GM12878 (cell line): Measurements from ENCODE around the gene ADCY5. TPM values are rescaled to one million over a fixed set of nuclear protein-coding genes. Genes with fewer than 3 reads are reported as not detected.

Experiments used
- ATAC-seq: fragments of 200-7000 bp; cut with Tn5 transposase; 3 replicates; pipeline ENCODE4 v1.9.1; 2020; ENCODE audit warnings: mild to moderate bottlenecking, moderate library complexity
- BruUV-seq: library from RNA; stranded (reverse); fragments of 400-500 nt; replicated peaks from 2 replicates; lab custom pipeline; 2021; lab: Mats Ljungman, UMichigan
- CTCF ChIA-PET: fragments of 300-600 bp; sonication (Branson Sonifier 250); formaldehyde crosslinking; extraction: SDS; loops from one replicate; lab custom pipeline; 2021; ENCODE audit warnings: inconsistent platforms; lab: Yijun Ruan, JAX
- POLR2A ChIA-PET: fragments of 350-600 bp; formaldehyde crosslinking; extraction: SDS; loops from one replicate; lab custom pipeline; 2021; ENCODE audit warnings: inconsistent platforms; lab: Charles Lee
- RAD21 ChIA-PET: fragments of 300-600 bp; sonication (Branson Sonifier 250); formaldehyde crosslinking; loops from one replicate; lab custom pipeline; 2023; ENCODE audit warnings: antibody characterized with exemption; ENCODE audit not compliant: unreplicated experiment; lab: Charles Lee
- SMC1A ChIA-PET: fragments of 300-600 bp; sonication (Branson Sonifier 250); formaldehyde crosslinking; loops from one replicate; lab custom pipeline; 2023; ENCODE audit not compliant: unreplicated experiment, uncharacterized antibody; lab: Charles Lee
- DNase-seq: peaks from one replicate; pipeline ENCODE4 v3.0.0-alpha.2; 2011; ENCODE audit warnings: low read depth, low spot score
- FAIRE-seq: peaks from 3 replicates; lab custom pipeline; 2011; peaks lifted over from hg19 to GRCh38; lab: Jason Lieb, UNC
- H2AFZ ChIP-seq: 2 replicates; pipeline ENCODE4 v1.6.0; 2011; ENCODE audit warnings: low read depth, low read length, control low read depth; ENCODE audit not compliant: control insufficient read depth
- H3K27ac ChIP-seq: 2 replicates; pipeline ENCODE4 v1.5.1; 2011; ENCODE audit warnings: control low read depth; ENCODE audit not compliant: control insufficient read depth, insufficient read depth
- H3K27me3 ChIP-seq, 2 experiments: replicated peaks in 1 of 2; 2 replicates each; pipeline versions ENCODE4 v1.6.0 to v1.6.1; 2011; ENCODE audit warnings: low read length in 1 of 2; ENCODE audit not compliant: control insufficient read depth in 2 of 2, insufficient read depth in 2 of 2
- H3K36me3 ChIP-seq, 2 experiments: 2 replicates each; pipeline ENCODE4 v1.5.1; 2011; ENCODE audit warnings: low read length in 1 of 2; ENCODE audit not compliant: control insufficient read depth in 2 of 2, insufficient read depth in 2 of 2
- H3K4me1 ChIP-seq: 2 replicates; pipeline ENCODE4 v1.6.1; 2011; ENCODE audit warnings: mild to moderate bottlenecking, low read length, moderate library complexity, mixed read lengths; ENCODE audit not compliant: control insufficient read depth, insufficient read depth
- H3K4me2 ChIP-seq: 2 replicates; pipeline ENCODE4 v1.6.0; 2011; ENCODE audit warnings: control low read depth; ENCODE audit not compliant: control insufficient read depth, insufficient read depth
- H3K4me3 ChIP-seq: fragments of 200-600 bp; sonication (generic); 2 replicates; pipeline ENCODE4 v1.5.1; 2016
- H3K79me2 ChIP-seq: 2 replicates; pipeline ENCODE4 v1.6.0; 2011; ENCODE audit warnings: low read length; ENCODE audit not compliant: control insufficient read depth, insufficient read depth
- H3K9ac ChIP-seq: 2 replicates; pipeline ENCODE4 v1.8.0; 2011; ENCODE audit warnings: low read length, control low read depth, mixed read lengths; ENCODE audit not compliant: control insufficient read depth, insufficient read depth
- H3K9me3 ChIP-seq: replicated peaks from 3 replicates; pipeline ENCODE4 v1.5.1; 2011; ENCODE audit warnings: mild to moderate bottlenecking, low read length; ENCODE audit not compliant: control insufficient read depth, insufficient read depth
- H4K20me1 ChIP-seq: 2 replicates; pipeline ENCODE4 v1.6.0; 2011; ENCODE audit not compliant: control insufficient read depth, insufficient read depth
- CBX5 ChIP-seq: sonication (generic); IDR thresholded peaks from 2 replicates; pipeline ENCODE4 v1.6.1; 2016; ENCODE audit warnings: low read depth, moderate library complexity, mild to moderate bottlenecking, inconsistent platforms
- CHD1 ChIP-seq: IDR thresholded peaks from 2 replicates; pipeline ENCODE4 v1.6.1; 2012; ENCODE audit warnings: low read depth, low read length, improper control_type of control experiment
- DPF2 ChIP-seq: fragments of 450-650 bp; IDR thresholded peaks from 2 replicates; pipeline ENCODE4 v1.6.1; 2017; ENCODE audit warnings: mild to moderate bottlenecking
- HDAC2 ChIP-seq: fragments of 200-600 bp; sonication (generic); IDR thresholded peaks from 2 replicates; pipeline ENCODE4 v1.6.1; 2017
- JUNB ChIP-seq: IDR thresholded peaks from 2 replicates; pipeline ENCODE4 v1.6.1; 2016; ENCODE audit warnings: antibody characterized with exemption, mild to moderate bottlenecking
- KLF5 ChIP-seq: fragments of 450-650 bp; IDR thresholded peaks from 2 replicates; pipeline ENCODE4 v1.6.1; 2014; ENCODE audit warnings: mild to moderate bottlenecking; ENCODE audit not compliant: partially characterized antibody
- MTA3 ChIP-seq: IDR thresholded peaks from 2 replicates; pipeline ENCODE4 v1.6.1; 2012; ENCODE audit warnings: low read length, inconsistent platforms, borderline replicate concordance
- NFIC ChIP-seq: IDR thresholded peaks from 2 replicates; pipeline ENCODE4 v1.6.1; 2012; ENCODE audit warnings: low read depth, mild to moderate bottlenecking, inconsistent platforms, low read length, moderate library complexity
- NR2C2 ChIP-seq: IDR thresholded peaks from 2 replicates; pipeline ENCODE4 v1.6.1; 2011; ENCODE audit warnings: borderline replicate concordance, low read depth; ENCODE audit not compliant: control insufficient read depth, insufficient read length
- PAX8 ChIP-seq: fragments of 450-650 bp; IDR thresholded peaks from 2 replicates; pipeline ENCODE4 v1.6.1; 2017; ENCODE audit warnings: mild to moderate bottlenecking, moderate library complexity
- POU2F2 ChIP-seq: IDR thresholded peaks from 3 replicates; pipeline ENCODE4 v1.6.1; 2011; ENCODE audit warnings: low read depth, mild to moderate bottlenecking, low read length, borderline replicate concordance
- RELA ChIP-seq: fragments of 450-650 bp; IDR thresholded peaks from 2 replicates; pipeline ENCODE4 v1.8.0; 2014; ENCODE audit warnings: borderline replicate concordance; ENCODE audit not compliant: partially characterized antibody
- SMAD1 ChIP-seq: fragments of 450-650 bp; IDR thresholded peaks from 2 replicates; pipeline ENCODE4 v1.6.1; 2018; ENCODE audit warnings: mild to moderate bottlenecking, low read depth; ENCODE audit not compliant: partially characterized antibody
- TAF1 ChIP-seq: IDR thresholded peaks from 2 replicates; pipeline ENCODE4 v1.6.1; 2011; ENCODE audit warnings: mild to moderate bottlenecking, low read depth, low read length, borderline replicate concordance
- TCF3 ChIP-seq: IDR thresholded peaks from 2 replicates; pipeline ENCODE4 v1.6.1; 2012; ENCODE audit warnings: low read depth, mild to moderate bottlenecking, low read length, borderline replicate concordance; ENCODE audit not compliant: insufficient read depth
- YY1 ChIP-seq: IDR thresholded peaks from 2 replicates; pipeline ENCODE4 v1.6.1; 2011; ENCODE audit warnings: low read depth, mild to moderate bottlenecking, low read length
- ZNF217 ChIP-seq: fragments of 450-650 bp; IDR thresholded peaks from 2 replicates; pipeline ENCODE4 v1.6.1; 2017; ENCODE audit warnings: antibody characterized with exemption, mild to moderate bottlenecking
- WGBS: methylation state at CpG from one replicate; pipeline ENCODE4 v1.1.6; 2016; ENCODE audit warnings: low lambda C conversion rate; ENCODE audit not compliant: insufficient replicate concordance, insufficient coverage; ENCODE audit errors: missing lambda C conversion rate; 5-methylcytosine and 5-hydroxymethylcytosine counted together
- in situ Hi-C: fragments of 300-500 bp; cut with MboI; formaldehyde crosslinking; loops from 9 replicates; pipeline ENCODE4 v1.14.3; 2018; ENCODE audit warnings: mixed read lengths
- intact Hi-C: fragments of 100-400 bp; cut with micrococcal nuclease; formaldehyde crosslinking; loops from one replicate; pipeline ENCODE4 v1.14.2; 2022; ENCODE audit not compliant: unreplicated experiment
- polyA plus RNA-seq, 11 experiments: library from polyadenylated mRNA; depleted of rRNA in 4 of 11; unstranded in 6 of 11; stranded (reverse) in 5 of 11; fragments of >200 nt; fragmentation: Nextera tagmentation in 4 of 11; fragmentation: Illumina TruSeq in 1 of 11; extraction: Ambion mirVana in 4 of 11; extraction: Trizol in 1 of 11; gene quantifications; 1 replicate in 1 of 11; 2 replicates in 10 of 11; pipeline versions ENCODE4 v1.2.1 to v1.2.3, GENCODE V29; 2011 to 2016; ENCODE audit warnings: inconsistent platforms in 2 of 11, missing spikeins in 2 of 11, low read depth in 1 of 11
- total RNA-seq, 4 experiments: library from RNA; depleted of rRNA in 3 of 4; stranded (reverse); fragments of >200 nt in 3 of 4; fragmentation: Illumina TruSeq in 1 of 4; extraction: Trizol in 1 of 4; gene quantifications; 2 replicates each; pipeline versions ENCODE4 v1.2.1 to v1.2.3, GENCODE V29; 2013 to 2021
- TF ChIP-seq, protein P1 (sequence below): fragments of 450-650 bp; IDR thresholded peaks from 2 replicates; pipeline ENCODE4 v1.6.1; 2018; ENCODE audit warnings: mild to moderate bottlenecking, low read depth, moderate library complexity; ENCODE audit not compliant: partially characterized antibody
- TF ChIP-seq, protein P2 (sequence below): IDR thresholded peaks from 2 replicates; pipeline ENCODE4 v1.6.1; 2011; ENCODE audit warnings: borderline replicate concordance, low read depth, mild to moderate bottlenecking, moderate library complexity, mixed read lengths, low read length; ENCODE audit not compliant: insufficient read depth; ENCODE audit errors: extremely low read length

ADCY5 gene
- total and polyA plus RNA-seq, 10 of the 15 experiments (the other 5 are each of a cell fraction or from before 2014, with no cell fraction given) = under 0.01 to 0.24 (median 0.02) TPM; not detected in 4

DNA sequence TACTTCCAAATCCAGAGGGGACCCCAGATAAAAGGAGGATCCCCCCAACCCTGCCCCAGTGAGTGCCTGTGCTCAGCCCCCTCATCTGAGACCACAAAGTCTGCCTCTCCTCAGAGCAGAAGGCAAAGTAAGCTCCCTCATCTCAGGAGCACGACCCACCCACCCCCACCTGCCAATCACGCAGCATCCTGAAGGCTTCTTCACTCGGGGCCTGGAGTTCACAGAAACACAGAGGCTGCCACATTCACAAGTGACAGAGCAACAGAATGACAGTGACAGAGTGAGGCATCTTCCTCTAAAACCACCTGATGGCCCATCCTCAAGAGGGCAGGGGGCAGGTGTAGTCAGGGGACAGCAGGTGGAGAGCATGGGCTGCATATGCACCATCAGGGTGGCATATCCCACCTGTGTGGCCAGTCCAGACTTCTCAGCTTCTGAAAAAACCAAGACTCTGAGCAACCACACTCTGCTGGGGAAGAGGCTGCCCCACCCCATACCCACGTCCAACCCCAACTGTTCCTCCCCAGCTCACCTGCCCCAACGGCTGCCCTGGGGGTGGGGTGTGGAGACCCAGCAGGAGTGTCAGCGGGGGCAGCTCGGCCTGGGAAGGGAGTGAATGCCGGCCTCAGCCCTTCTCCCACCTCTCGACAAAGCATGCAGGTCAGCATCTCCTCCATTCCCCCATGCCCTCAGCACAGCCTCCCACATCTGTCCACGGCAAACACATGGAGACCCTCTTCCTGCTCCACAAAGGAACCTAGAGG, 19.3 kb downstream of the ADCY5 start:
- FAIRE-seq (no peak), DNase-seq (no peak), ATAC-seq (no peak)
- intact Hi-C loops = no loop called here
- no peak overlapping the region for H3K4me2 ChIP-seq
- H3K4me3 ChIP-seq = no peak overlapping the region
- TF ChIP-seq SMAD1 (no peak), ZNF217 (no peak), POU2F2 (no peak), HDAC2 (no peak), MTA3 (no peak), JUNB (no peak), CBX5 (no peak), KLF5 (no peak), PAX8 (no peak), DPF2 (no peak), RELA (no peak), NFIC (no peak), CHD1 (no peak), YY1 (no peak), TCF3 (no peak), NR2C2 (no peak), TAF1 (no peak)
- TF ChIP-seq, protein P1, sequence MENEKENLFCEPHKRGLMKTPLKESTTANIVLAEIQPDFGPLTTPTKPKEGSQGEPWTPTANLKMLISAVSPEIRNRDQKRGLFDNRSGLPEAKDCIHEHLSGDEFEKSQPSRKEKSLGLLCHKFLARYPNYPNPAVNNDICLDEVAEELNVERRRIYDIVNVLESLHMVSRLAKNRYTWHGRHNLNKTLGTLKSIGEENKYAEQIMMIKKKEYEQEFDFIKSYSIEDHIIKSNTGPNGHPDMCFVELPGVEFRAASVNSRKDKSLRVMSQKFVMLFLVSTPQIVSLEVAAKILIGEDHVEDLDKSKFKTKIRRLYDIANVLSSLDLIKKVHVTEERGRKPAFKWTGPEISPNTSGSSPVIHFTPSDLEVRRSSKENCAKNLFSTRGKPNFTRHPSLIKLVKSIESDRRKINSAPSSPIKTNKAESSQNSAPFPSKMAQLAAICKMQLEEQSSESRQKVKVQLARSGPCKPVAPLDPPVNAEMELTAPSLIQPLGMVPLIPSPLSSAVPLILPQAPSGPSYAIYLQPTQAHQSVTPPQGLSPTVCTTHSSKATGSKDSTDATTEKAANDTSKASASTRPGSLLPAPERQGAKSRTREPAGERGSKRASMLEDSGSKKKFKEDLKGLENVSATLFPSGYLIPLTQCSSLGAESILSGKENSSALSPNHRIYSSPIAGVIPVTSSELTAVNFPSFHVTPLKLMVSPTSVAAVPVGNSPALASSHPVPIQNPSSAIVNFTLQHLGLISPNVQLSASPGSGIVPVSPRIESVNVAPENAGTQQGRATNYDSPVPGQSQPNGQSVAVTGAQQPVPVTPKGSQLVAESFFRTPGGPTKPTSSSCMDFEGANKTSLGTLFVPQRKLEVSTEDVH = no peak
- TF ChIP-seq, protein P2, sequence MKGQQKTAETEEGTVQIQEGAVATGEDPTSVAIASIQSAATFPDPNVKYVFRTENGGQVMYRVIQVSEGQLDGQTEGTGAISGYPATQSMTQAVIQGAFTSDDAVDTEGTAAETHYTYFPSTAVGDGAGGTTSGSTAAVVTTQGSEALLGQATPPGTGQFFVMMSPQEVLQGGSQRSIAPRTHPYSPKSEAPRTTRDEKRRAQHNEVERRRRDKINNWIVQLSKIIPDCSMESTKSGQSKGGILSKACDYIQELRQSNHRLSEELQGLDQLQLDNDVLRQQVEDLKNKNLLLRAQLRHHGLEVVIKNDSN = no peak
- TF ChIP-seq, all 136 proteins: peak for 0
- Histone ChIP-seq H3K27me3 (peaks cover 2 to 4% of the 10 kb centered on the region in 2 experiments; a peak in 2 of 4 replicates), H3K79me2 (no peaks in the 10 kb centered on the region), H3K27ac (no peak overlapping the region), H3K9me3 (no peaks in the 10 kb centered on the region; the same call in 2 of the 3 replicates), H3K9ac (no peak overlapping the region), H2AFZ (no peak overlapping the region), H3K36me3 (no peaks in the 10 kb centered on the region), H3K4me1 (no peaks in the 10 kb centered on the region), H4K20me1 (no peaks in the 10 kb centered on the region)
- ChIA-PET CTCF (no interaction called here), SMC1A (no interaction called here), RAD21 (no interaction called here), POLR2A (no interaction called here)
- no TSS peak for BruUV-seq
- 30% methylated on average over 10 of the region's 10 CpGs for WGBS
- in situ Hi-C loops = no loop called here
